HPDE6-E6E7 (cell line): ENCODE measurements around the gene MRPL4.
"Not testable (repeated sequence)": the region's sequence is repeated elsewhere in the genome, so short reads cannot be mapped to it uniquely, and the experiment has no call there.

Experiments used
- DNase-seq: peaks from one replicate; pipeline ENCODE4 v3.0.0; 2011; ENCODE audit warnings: missing footprints; ENCODE audit errors: extremely low spot score

Gene MRPL4

DNA sequence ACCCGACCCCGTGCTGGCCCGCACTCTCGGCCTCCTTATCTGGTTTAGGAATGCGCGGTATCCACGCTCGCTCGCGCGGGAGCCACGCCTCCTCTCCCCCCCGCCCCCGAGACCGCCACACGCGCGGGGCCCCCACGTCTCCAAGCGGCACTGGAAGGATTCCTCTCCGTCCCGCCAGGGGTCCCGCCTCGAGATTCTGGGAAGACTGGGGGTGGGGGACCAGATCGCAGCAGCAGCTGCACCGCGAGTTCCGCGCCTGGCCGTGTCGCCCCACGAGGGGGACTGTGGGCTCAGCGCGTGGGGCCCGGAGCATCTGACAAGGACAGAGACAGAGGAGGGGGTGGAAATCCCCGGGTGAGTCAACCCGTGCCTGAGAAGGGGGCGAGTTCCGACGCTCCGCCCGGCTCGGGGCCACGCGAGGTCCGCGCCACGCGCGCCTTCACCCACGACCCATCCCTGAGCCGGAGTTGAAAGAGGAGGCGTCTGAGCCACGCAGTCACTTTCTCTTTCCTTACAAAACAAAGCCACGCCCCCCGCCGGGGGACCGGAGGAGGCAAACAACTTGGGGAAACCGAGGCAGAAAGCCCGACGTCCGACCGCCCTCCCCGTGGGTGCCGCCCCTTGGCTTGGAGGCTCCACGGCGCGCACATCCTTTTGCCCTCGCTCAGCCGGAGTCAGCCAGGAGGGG lies 21.7 kb upstream of the MRPL4 start:
- DNase-seq = no peak

DNA sequence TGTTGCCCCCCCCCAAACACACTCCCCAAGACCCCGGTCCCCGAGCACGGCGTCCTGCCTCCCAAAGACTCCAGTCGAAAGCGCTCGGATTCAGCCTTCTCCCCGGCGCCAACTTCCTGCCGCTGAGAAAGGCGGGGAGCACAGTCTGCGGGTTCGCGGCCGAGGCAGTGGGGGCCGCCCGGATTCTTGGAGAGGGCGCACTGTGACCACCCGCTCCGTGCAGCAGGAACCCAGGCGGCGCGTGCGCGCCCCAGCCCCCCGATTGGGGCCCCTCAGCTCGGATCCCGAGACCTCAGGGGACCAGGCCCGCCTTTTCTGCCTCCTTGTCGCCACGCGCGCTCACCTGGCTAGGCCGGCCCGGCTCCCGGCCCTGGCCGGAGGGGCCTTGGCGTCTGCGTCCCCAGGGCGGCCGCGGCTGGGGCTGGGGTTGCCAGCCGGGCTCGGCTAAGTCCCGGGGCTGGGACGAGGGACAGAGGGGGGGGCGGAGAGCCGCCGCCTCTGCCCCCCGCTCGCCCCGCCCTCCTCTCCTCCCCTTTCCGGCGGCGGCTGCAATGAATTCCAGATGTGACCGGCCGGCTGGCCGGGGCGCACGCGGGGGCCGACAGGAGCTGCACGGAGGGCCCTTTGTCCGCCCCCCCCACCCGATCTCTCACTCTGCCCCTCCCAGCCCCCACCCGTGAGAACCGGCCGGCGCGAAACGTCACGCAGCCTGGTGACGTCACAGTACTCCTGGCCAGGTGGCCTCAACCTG lies 21.0 kb upstream of the MRPL4 start, which contains the start of gene S1PR2:
S1PR2 (minus strand) TSS at position 471 of the 751 bp plus-strand sequence. CDS start 6,426 bp downstream, outside the sequence.
- peak; percentile 49 for DNase-seq

DNA sequence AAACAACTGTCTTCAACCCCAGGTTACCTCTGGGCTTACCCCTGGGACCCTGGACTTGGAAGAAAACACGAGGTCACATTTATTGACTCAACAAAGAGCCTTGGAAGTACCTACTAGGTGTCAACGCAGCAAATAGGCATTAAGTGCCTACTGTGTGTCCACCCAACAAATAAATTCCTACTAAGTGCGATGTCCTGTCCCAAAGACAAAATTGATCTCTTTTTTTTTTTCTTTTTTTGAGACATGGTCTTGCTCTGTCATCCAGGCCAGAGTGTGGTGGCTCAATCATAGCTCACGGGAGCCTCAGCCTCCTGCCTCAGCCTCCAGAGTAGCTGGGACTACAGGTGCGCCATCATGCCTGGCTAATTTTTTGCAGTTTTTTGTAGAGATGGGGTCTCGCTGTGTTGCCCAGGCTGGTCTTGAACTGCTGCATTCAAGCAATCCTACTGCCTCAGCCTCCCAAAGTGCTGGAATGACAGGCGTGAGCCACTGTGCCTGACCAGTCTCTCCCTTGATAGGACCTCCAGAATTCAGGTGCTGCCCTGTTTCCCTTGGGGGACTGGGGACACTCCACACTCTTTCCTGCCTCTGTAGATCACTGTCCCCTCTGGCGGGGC lies 20.3 kb upstream of the MRPL4 start:
- DNase-seq = no peak

DNA sequence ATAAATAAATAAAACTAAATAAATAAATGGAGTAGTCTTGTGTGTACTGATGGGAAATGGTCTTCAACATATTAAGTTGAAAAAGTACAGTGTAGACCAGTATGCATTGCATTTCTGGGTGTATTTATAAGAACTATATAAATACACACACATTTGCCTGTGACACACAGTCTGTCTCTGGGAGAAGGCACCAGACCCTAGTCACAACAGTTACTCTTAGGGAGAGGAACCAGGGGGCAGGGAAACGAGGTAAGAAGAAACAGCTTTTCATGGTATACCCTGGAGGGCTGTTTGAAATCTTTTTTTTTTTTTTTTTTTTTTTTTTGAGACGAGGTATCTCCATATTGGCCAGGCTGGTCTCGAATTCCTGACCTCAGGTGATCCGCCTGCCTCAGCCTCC lies 18.1 kb upstream of the MRPL4 start:
- DNase-seq = no peak

DNA sequence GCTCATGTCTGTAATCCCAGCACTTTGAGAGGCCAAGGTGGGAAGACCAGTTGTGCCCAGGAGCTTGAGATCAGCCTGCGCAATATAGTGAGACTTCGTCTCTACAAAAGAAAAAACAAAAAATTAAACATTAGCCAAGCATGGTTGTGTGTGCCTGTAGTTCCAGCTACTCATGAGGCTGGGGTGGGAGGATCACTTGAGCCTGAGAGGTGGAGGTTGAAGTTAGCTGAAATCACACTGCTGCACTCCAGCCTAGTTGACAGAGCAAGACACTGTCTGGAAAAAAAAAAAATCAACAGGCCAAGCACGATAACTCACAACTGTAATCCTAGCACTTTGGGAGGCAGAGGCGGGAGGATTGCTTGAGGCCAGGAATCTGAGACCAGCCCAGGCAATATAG lies 17.0 kb upstream of the MRPL4 start:
- DNase-seq = no peak

DNA sequence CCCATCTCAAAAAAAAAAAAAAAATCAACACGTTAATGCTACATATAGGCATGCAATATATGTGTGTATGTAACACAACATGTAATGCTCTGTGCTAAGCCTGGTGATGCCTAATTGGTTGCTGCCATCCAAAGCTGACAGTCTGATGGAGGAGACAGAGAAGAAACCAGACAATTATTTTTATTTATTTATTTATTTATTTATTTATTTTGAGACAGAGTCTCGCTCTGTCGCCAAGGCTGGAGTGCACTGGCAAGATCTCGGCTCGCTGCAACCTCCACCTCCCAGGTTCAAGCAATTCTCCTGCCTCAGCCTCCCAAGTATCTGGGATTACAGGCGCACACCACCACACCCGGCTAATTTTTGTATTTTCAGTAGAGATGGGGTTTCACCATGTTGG lies 16.6 kb upstream of the MRPL4 start:
- DNase-seq = not testable (repeated sequence)

DNA sequence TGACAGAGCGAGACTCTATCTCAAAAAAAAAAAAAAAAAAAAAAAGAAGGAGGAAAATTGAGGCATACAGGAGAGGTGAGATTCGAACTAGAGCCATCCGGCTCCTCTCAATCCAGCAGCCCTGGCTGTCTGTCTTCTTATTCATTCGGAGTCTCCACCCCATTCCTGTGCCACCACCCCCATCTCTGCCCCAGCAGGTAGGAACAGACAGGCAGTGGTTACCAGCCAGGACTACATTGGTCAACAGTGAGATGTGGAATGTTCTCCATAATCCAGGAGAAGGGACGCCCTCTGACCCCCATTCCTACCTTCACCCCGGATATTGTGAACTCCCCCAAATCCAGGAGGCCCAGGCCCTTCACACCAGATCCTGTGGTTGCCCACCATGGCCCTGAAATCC lies 14.3 kb upstream of the MRPL4 start:
- DNase-seq = peak; percentile 35

DNA sequence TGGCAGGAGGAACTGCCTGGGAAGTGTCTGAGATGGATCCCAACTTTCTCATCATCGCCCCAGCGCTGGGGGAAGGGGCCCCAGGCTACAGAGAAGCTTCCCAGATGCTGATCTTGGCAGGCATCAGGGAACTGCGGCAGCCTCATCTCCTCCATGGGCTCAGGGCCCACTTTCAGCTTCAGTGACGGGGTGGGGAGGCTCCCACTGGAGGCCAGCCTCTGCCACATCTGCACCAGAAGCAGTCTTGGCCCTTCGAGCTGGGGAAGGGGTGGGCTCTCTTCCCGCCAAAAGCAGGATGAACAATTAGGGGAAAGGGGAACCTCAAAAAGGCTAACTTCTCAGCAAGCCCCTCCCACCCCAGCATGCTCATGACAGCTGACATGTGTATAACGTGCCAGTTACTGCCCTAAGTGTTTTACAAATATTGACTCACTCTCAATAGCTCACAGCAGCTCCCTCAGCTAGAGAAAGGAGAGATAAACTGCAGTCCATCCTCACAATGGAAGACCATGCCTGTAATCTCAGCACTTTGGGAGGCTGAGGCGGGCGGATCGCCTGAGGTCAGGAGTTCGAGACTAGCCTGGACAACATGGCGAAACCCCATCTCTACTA lies 13.7 kb upstream of the MRPL4 start:
- DNase-seq = peak; percentile 41

DNA sequence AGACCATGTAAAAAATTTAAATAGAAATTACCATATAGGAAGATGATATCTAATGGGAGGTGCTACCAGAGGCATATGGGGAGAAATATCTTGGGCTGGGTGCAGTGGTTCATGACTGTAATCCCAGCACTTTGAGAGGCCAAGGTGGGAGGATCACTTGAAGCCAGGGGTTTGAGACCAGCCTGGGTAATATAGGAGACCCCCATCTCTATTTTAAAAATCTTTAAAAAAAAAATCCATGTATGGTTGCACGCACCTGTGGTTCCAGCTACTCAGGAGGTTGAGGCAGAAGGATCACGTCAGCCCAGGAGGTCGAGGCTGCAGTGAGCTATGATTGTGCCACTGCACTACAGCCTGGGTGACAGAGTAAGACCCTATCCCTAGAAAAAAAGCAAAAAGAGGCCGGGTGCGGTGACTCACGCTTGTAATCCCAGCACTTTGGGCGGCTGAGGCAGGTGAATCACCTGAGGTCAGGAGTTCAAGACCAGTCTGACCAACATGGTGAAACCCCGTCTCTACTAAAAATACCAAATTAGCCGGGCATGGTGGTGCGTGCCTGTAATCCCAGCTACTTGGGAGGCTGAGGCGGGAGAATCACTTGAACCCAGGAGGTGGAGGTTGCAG lies 10.1 kb upstream of the MRPL4 start:
- not testable (repeated sequence) for DNase-seq

DNA sequence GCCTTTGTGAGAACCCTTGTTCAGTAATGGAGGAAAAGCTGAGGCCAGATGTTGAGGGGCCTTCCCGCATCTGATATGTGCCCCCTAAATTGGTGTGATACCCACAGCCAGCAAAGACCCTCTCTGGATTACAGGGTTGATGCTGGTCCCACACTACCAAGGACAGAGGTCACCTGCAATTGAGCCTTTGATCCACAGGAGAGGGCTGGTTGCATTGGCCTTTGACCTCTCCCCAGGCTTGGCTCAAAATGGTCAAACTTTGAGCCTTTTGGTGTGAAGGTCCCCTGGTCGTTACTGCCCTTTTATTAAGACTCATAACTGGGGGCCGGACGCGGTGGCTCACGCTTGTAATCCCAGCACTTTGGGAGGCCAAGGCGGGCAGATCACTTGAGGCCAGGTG lies 8.4 kb upstream of the MRPL4 start:
- DNase-seq = no peak

DNA sequence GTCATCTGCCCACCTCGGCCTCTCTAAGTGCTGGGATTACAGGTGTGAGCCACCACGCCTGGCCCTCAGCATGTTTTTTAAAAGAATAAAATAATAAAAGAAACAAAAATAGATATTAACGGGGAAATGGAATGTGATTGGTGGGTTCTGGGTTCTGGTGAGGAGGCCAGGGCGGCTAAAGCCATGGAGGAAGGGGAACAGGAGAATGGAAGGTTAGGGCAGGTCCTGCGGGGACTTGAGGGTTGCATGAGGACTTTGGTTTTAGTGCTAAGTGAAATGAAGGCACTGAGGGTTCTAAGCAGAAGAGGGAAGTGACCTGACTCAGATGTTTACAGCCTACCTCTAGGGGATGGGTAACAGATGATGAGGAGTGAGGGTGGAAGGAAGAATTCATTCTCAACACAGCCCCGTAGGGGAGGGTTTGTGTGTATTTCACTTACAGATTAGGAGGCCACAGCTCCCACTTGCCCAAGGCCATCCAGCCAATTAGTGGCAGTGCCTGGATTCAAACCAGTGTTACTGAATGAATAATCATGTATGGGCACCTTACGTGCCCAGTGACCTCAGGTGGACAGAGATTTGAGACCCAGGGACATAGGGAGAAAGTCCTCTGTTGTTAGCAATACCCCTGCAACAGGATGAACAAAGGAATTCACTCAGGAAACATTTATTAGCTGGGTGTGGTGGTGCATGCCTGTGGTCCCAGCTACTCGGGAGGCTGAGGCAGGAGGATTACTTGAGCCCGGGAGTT lies 6.7 kb upstream of the MRPL4 start:
- DNase-seq = no peak

DNA sequence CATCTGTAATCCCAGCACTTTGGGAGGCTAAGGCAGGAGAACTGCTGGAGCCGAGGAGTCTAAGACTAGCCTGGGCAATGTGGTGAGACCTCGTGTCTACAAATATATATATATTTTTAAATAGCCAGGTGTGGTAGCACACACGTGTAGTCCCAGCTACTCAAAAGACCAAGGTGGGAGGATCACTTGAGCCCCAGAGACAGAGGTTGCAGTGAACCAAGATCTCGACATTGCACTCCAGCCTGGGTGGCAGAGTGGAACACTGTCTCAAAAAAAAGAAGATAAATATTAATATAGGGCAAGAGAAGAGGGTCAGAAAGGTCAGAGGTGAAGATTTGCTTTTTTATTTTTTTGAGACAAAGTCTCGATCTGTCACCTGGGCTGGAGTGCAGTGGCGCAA lies 5.5 kb upstream of the MRPL4 start:
- no peak for DNase-seq

DNA sequence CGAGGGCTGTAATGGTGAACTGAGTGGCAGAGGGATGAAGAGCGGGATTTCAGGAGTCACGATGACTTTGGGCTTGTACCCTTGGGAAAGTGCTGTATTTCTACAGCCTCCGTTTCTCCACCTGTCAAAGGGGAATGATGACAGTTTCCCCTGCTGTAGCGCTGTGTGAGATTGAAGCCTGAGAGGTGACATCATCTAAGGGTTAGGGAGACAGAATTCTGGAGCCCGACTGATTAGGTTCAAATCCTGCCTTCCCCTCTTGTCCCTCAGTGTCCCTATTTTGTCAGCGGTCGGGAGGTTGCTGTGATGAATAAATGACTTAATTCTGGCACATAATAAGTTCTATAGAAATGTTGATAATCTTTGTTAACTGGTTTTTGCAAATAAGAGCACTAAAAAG lies 693 bp downstream of the MRPL4 start:
- no peak for DNase-seq

DNA sequence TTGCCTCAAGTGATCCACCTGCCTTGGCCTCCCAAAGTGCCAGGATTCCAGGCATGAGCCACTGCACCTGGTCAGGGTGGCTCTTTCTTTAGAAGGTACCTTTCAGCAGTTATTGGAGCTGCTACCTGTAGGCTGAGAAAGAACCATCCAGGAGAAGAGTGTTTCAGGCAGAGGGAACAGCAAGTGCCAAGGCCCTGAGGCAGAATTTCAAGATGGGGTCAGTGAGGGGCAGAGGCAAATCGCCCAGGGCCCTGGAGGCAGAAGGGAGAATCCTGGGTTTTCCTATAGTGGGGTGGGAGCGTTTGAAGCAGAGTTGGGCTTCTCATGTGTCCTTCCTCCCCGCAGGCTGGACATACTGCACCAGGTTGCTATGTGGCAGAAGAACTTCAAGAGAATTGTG lies 2.2 kb downstream of the MRPL4 start:
- DNase-seq = no peak

DNA sequence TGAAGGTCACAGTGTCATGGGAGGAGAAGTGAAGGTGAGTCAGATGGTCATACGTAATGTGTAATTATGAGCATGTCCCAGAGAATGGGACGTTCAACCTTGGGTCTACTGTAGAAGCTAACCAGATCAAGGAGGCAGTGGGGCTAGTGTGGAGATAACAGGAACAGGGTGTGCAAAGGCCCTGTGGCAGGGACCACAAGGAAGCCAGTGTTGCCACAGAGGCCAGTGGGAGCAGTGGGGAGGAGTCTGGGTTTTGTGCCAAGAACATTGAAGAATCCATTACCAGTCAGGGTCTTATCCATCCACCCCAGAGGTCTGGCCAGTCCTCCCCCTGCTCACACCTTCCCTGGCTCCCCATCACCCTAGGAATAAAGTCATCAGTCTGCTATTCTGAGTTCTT lies 3.3 kb downstream of the MRPL4 start:
- no peak for DNase-seq

DNA sequence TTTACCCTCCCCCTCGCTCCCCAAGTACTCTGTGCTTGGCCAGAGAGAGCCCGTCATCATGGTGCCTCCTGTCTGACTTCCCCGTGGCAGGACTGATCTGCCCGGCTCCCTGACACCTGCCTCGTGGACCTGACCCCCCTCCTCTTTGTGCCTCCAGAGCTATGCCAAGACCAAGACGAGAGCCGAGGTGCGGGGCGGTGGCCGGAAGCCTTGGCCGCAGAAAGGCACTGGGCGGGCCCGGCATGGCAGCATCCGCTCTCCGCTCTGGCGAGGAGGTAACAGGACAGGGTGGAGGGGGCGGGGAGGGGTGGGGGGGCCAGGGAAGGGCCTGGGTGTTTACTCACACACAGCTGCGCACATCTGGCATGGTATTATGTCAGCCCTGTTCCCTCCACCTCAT lies 4.5 kb downstream of the MRPL4 start:
- DNase-seq = no peak

DNA sequence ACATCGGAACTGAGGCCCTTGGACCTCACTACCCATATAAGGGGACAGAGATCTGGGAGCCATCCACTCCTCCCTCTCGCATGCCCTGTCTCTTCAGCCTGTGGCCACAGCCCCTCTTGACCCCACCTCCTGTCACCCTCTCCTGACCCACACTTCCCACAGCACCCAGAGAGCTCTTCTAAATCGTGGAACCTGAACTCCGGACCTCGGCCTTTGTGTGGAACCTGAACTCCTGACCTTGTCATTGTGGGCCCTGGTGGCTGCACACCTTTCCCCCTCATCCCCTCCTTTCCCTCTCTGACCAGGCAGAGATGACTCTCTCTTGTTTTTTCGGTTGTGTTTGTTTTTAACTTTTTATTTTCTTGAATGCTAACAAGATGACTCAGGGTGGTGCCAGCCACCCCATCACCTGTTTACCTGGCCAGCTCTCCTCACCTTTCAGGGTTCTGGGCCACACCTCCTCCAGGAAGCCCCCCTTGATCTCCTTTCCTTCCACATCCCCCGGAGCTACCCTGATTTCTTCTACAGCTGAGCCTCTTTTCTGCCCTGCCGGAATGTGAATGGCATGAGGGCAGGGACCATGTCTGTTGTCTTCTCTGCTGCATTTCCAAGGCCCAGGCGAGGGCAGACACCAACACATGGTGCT lies 5.1 kb downstream of the MRPL4 start:
- no peak for DNase-seq

DNA sequence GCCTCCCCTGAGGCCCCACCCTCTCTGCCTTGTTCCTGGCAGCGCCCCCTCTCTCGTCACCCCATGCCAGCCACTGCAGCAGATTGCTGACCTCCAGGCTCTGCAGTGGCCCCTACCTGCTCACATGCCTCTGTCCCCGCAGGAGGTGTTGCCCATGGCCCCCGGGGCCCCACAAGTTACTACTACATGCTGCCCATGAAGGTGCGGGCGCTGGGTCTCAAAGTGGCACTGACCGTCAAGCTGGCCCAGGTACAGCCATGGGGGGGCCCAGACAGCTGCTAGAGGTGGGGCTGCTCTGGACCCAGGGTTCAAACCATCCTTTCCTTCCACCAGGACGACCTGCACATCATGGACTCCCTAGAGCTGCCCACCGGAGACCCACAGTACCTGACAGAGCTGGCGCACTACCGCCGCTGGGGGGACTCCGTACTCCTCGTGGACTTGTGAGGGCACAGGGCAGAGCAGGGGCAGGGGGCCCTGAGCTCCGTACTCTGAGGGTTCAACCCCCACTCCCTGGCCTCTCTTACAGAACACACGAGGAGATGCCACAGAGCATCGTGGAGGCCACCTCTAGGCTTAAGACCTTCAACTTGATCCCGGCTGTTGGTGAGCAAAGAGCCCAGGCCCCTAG lies 6.2 kb downstream of the MRPL4 start:
- DNase-seq = no peak

DNA sequence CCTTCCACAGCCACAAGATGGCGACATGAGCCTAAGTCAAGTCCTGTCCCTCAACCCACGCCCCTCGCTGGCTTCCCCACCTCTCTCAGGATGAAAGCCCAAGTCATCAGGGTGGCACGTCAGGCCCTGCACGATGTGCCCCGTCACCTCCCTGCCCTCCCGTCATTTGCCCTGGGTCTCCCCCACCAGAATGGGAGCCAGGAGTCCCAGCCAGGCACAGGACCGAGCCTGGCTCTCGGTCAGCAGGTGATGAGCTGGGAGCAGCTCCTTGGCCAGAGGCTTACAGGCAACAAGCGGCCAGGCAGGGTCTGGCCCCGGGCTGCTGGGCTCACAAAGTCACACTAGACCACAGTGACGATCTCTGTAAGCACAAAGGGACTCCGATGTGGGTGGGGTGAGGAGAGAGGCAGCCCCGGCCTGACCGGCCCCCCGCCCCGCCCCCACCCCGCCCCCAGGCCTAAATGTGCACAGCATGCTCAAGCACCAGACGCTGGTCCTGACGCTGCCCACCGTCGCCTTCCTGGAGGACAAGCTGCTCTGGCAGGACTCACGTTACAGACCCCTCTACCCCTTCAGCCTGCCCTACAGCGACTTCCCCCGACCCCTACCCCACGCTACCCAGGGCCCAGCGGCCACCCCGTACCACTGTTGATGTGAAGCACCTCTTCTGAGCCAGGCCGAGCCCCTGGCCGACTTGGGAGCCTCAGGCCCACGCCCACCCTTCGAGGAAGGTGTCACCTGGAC lies 7.3 kb downstream of the MRPL4 start:
- DNase-seq = no peak

DNA sequence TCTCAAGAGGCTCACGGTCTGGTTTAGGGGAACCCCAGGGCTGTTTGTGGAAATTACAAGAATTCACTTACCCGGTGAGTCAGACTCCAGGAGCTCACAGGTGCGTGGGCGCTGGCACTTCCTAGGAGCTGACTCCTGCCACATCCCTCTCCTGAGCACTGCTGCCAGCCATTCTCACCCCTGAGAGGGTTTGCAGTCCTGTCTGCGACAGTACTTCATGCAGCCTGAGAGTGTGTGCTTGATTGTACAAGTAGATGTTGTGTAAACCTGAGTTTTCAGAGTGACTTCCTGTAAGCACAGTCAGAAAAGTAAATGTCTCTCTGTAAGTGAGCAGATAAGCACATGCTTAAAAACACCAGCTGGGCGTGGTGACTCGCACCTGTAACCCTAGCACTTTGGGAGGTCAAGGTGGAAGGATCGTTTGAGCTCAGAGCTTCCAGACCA lies 8.1 kb downstream of the MRPL4 start:
- DNase-seq = peak; percentile 64
